ENCODE results near the gene VPS54.

DNA sequence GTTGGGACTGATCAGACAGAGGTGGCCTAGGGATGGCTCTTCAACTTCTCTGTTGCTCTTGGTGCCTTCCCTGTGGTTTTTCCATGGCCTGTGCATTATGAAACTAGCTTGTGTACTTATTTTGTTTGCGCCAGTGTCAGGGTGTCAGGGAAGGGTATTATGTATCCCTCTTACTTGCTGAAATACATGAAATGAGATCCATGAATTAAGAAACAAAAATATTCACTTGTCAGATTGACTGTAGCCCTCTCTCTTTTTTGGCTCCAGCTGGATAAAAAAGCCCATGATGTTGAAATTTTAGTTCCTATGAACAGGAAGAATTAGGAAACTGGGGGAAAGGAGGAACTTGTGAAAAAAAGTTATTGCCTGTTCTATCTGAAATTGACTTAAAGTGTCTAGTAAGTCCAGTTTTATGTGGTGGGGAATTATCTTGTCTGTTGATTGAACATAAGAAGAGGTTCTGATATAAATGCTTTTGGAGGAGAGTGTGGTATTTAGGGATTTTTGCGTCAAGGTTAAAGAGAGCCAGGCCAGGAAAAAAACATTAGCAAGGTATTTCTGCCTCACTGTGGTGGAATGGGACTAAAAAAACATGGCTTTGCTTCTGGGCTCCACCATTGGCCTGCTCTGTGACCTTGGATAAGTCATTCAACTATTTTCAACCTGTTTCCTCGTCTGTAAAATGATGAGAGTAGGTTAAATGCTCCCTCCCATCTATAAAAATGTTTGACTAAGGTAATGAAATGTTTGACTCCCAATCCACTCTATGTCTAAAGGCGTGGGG lies 165.5 kb downstream of the VPS54 start:
- TF ChIP-seq, protein P1, sequence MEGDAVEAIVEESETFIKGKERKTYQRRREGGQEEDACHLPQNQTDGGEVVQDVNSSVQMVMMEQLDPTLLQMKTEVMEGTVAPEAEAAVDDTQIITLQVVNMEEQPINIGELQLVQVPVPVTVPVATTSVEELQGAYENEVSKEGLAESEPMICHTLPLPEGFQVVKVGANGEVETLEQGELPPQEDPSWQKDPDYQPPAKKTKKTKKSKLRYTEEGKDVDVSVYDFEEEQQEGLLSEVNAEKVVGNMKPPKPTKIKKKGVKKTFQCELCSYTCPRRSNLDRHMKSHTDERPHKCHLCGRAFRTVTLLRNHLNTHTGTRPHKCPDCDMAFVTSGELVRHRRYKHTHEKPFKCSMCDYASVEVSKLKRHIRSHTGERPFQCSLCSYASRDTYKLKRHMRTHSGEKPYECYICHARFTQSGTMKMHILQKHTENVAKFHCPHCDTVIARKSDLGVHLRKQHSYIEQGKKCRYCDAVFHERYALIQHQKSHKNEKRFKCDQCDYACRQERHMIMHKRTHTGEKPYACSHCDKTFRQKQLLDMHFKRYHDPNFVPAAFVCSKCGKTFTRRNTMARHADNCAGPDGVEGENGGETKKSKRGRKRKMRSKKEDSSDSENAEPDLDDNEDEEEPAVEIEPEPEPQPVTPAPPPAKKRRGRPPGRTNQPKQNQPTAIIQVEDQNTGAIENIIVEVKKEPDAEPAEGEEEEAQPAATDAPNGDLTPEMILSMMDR (IDR thresholded peaks at IDR 0.05; ENCODE audit: insufficient read depth, low read length, poor library complexity, severe bottlenecking) = no peak
- TF ChIP-seq EZH2phosphoT487 (conservative IDR thresholded peaks at IDR 0.05; ENCODE audit: low read length) = no peak

All from SU-DHL-6 (cell line).